Neural cell (in vitro differentiated cells): ENCODE data around the gene CAMK2G.

Experiments
- EP300 ChIP-seq: fragments of 450-650 bp; conservative IDR thresholded peaks from 2 replicates; pipeline ENCODE4 v1.6.1; 2014; ENCODE audit warnings: antibody characterized with exemption, mild to moderate bottlenecking, moderate library complexity; ENCODE audit not compliant: poor library complexity, severe bottlenecking
- EZH2 ChIP-seq: fragments of 200-600, 300-800 bp; shearing (Covaris generic), sonication (generic); IDR thresholded peaks from 2 replicates; pipeline ENCODE4 v1.6.1; 2014; ENCODE audit warnings: antibody characterized with exemption, low read length, borderline replicate concordance, mild to moderate bottlenecking; ENCODE audit not compliant: insufficient read depth, poor library complexity, severe bottlenecking
- POLR2AphosphoS5 ChIP-seq: IDR thresholded peaks from 2 replicates; pipeline ENCODE4 v1.6.1; 2012
- RAD21 ChIP-seq: fragments of 450-650 bp; conservative IDR thresholded peaks from 2 replicates; pipeline ENCODE4 v1.6.1; 2014; ENCODE audit warnings: antibody characterized with exemption, mild to moderate bottlenecking, moderate library complexity
- TAF1 ChIP-seq: IDR thresholded peaks from 2 replicates; pipeline ENCODE4 v1.6.1; 2012; ENCODE audit warnings: low read depth
- TF ChIP-seq, protein P1 (sequence below): fragments of 450-650 bp; IDR thresholded peaks from 2 replicates; pipeline ENCODE4 v1.5.1; 2014; ENCODE audit warnings: antibody characterized with exemption, mild to moderate bottlenecking, moderate library complexity; ENCODE audit not compliant: poor library complexity, severe bottlenecking
- TF ChIP-seq, protein P2 (sequence below): IDR thresholded peaks from 2 replicates; pipeline ENCODE4 v1.6.1; 2012; ENCODE audit warnings: borderline replicate concordance

DNA sequence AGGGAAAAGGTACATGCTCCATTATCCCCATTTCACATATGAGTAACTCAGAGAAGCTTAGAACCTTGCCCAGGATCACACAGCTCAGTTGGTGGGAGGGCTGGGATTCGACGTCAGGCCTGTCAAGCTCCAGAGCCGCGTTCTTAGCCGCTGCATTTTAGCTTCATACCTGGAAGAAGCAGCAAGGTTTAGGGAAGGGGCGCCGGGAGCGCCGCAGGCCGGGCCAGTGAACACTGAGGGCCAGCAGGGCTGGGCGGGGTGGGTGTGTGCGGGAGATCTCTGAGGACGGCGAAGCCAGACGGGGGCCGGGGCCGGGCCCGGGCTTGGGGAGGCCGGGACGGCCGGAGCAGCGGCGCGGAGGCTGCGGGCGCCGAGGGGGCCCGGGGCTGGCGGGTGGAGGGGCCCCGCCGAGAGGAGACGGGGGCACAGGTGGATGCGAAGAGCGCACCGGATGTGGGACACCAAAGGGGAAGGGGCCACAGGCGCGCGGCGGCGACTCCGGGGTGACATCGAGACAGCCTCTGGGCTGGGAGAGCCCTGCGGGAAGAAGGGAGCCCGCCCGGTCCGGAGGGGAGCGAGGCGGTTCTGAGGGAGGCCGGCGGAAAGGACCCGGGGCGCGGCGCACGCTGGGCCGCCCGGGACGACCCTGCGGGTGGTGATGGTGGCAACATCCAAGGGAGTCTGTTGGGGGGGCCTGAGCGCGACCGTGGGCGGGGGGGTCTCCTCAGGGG lies 63.5 kb downstream of the CAMK2G start:
- no peak for TF ChIP-seq RAD21
- TF ChIP-seq, protein P1, sequence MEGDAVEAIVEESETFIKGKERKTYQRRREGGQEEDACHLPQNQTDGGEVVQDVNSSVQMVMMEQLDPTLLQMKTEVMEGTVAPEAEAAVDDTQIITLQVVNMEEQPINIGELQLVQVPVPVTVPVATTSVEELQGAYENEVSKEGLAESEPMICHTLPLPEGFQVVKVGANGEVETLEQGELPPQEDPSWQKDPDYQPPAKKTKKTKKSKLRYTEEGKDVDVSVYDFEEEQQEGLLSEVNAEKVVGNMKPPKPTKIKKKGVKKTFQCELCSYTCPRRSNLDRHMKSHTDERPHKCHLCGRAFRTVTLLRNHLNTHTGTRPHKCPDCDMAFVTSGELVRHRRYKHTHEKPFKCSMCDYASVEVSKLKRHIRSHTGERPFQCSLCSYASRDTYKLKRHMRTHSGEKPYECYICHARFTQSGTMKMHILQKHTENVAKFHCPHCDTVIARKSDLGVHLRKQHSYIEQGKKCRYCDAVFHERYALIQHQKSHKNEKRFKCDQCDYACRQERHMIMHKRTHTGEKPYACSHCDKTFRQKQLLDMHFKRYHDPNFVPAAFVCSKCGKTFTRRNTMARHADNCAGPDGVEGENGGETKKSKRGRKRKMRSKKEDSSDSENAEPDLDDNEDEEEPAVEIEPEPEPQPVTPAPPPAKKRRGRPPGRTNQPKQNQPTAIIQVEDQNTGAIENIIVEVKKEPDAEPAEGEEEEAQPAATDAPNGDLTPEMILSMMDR = no peak
- no peak for TF ChIP-seq EZH2
- no peak for TF ChIP-seq POLR2AphosphoS5
- no peak for TF ChIP-seq EP300
- TF ChIP-seq, protein P2, sequence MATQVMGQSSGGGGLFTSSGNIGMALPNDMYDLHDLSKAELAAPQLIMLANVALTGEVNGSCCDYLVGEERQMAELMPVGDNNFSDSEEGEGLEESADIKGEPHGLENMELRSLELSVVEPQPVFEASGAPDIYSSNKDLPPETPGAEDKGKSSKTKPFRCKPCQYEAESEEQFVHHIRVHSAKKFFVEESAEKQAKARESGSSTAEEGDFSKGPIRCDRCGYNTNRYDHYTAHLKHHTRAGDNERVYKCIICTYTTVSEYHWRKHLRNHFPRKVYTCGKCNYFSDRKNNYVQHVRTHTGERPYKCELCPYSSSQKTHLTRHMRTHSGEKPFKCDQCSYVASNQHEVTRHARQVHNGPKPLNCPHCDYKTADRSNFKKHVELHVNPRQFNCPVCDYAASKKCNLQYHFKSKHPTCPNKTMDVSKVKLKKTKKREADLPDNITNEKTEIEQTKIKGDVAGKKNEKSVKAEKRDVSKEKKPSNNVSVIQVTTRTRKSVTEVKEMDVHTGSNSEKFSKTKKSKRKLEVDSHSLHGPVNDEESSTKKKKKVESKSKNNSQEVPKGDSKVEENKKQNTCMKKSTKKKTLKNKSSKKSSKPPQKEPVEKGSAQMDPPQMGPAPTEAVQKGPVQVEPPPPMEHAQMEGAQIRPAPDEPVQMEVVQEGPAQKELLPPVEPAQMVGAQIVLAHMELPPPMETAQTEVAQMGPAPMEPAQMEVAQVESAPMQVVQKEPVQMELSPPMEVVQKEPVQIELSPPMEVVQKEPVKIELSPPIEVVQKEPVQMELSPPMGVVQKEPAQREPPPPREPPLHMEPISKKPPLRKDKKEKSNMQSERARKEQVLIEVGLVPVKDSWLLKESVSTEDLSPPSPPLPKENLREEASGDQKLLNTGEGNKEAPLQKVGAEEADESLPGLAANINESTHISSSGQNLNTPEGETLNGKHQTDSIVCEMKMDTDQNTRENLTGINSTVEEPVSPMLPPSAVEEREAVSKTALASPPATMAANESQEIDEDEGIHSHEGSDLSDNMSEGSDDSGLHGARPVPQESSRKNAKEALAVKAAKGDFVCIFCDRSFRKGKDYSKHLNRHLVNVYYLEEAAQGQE = no peak
- TF ChIP-seq TAF1 = no peak
